ENCODE data around the gene CEP152. TPM values are rescaled to one million over a fixed set of nuclear protein-coding genes. Genes with fewer than 3 reads are reported as not detected.

CEP152 gene
- total RNA-seq, 2 donors from 2014 or later = 26.7 to 34.0 TPM

DNA sequence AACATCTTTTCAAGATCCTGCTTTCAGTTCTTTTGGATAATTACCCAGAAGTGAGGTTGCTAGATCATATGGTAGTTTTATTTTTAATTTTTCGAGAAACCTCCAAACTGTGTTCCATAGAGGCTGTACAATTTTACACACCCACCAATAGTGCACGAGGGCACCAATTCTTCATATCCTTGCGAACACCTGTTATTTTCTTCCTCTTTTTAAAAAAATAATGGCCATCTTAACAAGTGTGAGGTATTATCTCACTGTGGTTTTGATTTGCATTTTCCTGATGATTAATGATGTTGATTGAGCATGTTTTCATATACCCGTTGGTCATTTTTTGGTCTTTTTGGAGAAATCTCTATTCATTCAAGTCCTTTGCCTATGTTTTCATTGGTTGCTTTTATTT, 17.6 kb upstream of the CEP152 start:
- Mint-ChIP-seq H3K4me3 (no peak overlapping the region), H3K9me3 (no peaks in the 10 kb centered on the region), H3K4me1 (no peaks in the 10 kb centered on the region), H3K27me3 (peaks cover 25% of the 10 kb centered on the region), H3K36me3 (ENCODE audit: low read depth) (no peaks in the 10 kb centered on the region), H3K27ac (no peak overlapping the region)
- ATAC-seq (replicated peaks) = no peak

GRCh38 chr15:48825075-48825474, 14.2 kb upstream of the CEP152 start:
- no peak for ATAC-seq (replicated peaks)
- no peak overlapping the region for H3K27ac Mint-ChIP-seq
- no peak overlapping the region for H3K4me3 Mint-ChIP-seq
- H3K4me1 Mint-ChIP-seq = no peaks in the 10 kb centered on the region
- H3K27me3 Mint-ChIP-seq = peaks cover 18% of the 10 kb centered on the region
- H3K36me3 Mint-ChIP-seq (ENCODE audit: low read depth) = no peaks in the 10 kb centered on the region
- no peaks in the 10 kb centered on the region for H3K9me3 Mint-ChIP-seq

DNA sequence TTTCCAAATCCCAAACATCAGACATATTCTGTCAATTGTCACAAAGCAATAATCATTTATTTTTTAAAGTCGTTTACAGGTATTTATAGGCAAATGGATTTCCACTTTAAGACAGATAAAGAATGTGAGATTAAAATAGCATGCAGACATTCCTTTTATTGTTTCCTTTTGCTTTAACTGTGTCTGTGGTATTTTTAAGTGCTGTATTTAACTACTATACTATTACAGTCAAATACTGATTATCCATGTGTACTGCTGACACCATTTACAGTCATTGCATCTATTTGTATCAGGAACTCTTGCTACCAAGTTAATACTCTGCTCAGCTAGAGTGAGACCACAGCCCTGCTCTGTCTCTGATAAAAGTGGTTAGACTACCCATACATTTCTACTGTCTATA, 12.8 kb upstream of the CEP152 start:
- no peak for ATAC-seq (replicated peaks)
- Mint-ChIP-seq H3K27me3 (peaks cover 11% of the 10 kb centered on the region), H3K36me3 (ENCODE audit: low read depth) (no peaks in the 10 kb centered on the region), H3K9me3 (no peaks in the 10 kb centered on the region), H3K4me3 (no peak overlapping the region), H3K4me1 (no peaks in the 10 kb centered on the region), H3K27ac (no peak overlapping the region)

- H3K27ac Mint-ChIP-seq = no peak overlapping the region
- ATAC-seq (replicated peaks) = no peak
- H3K4me3 Mint-ChIP-seq = no peak overlapping the region
- H3K4me1 Mint-ChIP-seq = no peaks in the 10 kb centered on the region
- no peaks in the 10 kb centered on the region for H3K9me3 Mint-ChIP-seq
- no peaks in the 10 kb centered on the region for H3K36me3 Mint-ChIP-seq (ENCODE audit: low read depth)
- H3K27me3 Mint-ChIP-seq = peaks cover 11% of the 10 kb centered on the region
Observed at GRCh38 chr15:48823237-48823636, 12.4 kb upstream of the CEP152 start.

DNA sequence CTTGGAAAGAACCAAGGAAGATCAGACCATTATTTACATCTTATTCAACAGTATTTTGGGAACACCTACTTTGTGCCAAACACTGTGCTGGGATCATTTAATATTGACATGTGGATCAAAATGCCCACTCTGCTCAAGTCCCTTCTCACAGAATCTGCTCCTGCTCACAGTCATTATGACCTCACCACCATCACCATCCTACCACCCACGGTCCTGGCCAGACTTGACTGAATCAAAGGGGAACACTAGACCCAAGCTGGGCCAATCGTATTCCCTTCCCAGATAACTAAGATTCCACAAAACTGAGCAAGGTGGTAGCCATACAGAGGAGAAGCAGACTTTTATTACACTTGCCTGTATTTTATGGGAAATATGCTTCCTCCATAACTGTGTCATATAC, 3.4 kb upstream of the CEP152 start:
- H3K27me3 Mint-ChIP-seq = peaks cover 11% of the 10 kb centered on the region
- H3K36me3 Mint-ChIP-seq (ENCODE audit: low read depth) = peaks cover 6% of the 10 kb centered on the region
- no peak for ATAC-seq (replicated peaks)
- no peaks in the 10 kb centered on the region for H3K9me3 Mint-ChIP-seq
- no peak overlapping the region for H3K27ac Mint-ChIP-seq
- no peak overlapping the region for H3K4me3 Mint-ChIP-seq
- H3K4me1 Mint-ChIP-seq = peaks cover 12% of the 10 kb centered on the region

DNA sequence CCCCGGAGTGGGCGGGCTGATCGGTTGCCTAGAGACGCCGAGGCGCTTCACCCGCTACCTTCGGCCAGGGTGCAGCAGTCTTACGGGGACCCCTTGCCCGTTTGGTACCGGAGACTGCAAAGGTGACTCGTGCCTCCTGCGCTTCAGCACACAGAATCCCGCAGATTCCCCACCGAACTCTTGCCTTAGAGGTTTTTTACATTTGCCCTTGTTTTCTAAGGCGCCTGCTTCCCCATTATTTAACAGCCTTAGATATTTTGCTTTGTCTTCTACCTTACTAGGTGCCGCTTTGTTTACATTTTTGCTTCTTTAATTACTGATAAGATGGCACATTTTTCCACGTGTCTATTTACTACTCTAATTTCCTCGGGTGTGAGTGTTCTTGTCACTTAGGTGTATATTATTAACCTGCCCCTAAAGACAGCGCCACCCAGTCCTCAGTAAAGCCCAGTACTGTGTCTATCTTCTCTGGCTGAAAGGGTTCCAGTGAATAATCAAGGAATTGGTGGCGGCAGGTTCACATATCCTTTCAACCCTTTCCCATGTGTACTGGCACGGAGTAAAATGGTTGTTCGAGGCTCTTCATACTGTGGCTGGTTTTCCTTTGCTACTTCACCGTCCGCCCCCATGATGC, 573 bp upstream of the CEP152 start:
- Mint-ChIP-seq H3K27me3 (peaks cover 8% of the 10 kb centered on the region), H3K27ac (peak overlapping the region; percentile 96), H3K4me1 (peaks cover 24% of the 10 kb centered on the region), H3K4me3 (peak overlapping the region; percentile 99), H3K36me3 (ENCODE audit: low read depth) (peaks cover 6% of the 10 kb centered on the region), H3K9me3 (no peaks in the 10 kb centered on the region)
- no peak for ATAC-seq (replicated peaks)

- ATAC-seq (replicated peaks) = no peak
- Mint-ChIP-seq H3K27ac (no peak overlapping the region), H3K27me3 (no peaks in the 10 kb centered on the region), H3K4me3 (no peak overlapping the region), H3K4me1 (peaks cover 31% of the 10 kb centered on the region), H3K9me3 (no peaks in the 10 kb centered on the region), H3K36me3 (ENCODE audit: low read depth) (peaks cover 43% of the 10 kb centered on the region)
Observed at GRCh38 chr15:48806151-48806550, 4.7 kb downstream of the CEP152 start.

DNA sequence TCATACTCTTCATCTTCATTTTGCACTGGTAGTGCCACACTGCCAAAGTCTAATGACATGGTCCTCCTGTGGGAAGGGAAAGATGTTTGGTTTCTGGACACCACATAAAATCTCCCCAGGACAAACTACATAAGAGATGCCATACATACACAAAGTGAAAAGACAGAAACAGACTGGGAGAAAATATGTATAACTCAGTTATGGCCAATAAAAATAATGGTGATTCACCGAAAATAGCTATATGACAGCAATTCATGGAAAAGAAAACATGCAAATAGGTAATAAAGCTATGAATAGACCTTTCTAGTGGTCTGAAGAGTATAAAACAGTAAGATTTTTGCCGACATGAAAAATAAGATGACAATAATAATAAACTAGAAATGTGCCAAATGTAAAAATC, 5.3 kb downstream of the CEP152 start:
- no peak for ATAC-seq (replicated peaks)
- no peaks in the 10 kb centered on the region for H3K9me3 Mint-ChIP-seq
- no peak overlapping the region for H3K4me3 Mint-ChIP-seq
- peaks cover 42% of the 10 kb centered on the region for H3K36me3 Mint-ChIP-seq (ENCODE audit: low read depth)
- H3K27me3 Mint-ChIP-seq = no peaks in the 10 kb centered on the region
- H3K4me1 Mint-ChIP-seq = peaks cover 31% of the 10 kb centered on the region
- no peak overlapping the region for H3K27ac Mint-ChIP-seq

GRCh38 chr15:48803877-48804276, 7.0 kb downstream of the CEP152 start:
- Mint-ChIP-seq H3K9me3 (no peaks in the 10 kb centered on the region), H3K27ac (no peak overlapping the region), H3K36me3 (ENCODE audit: low read depth) (peaks cover 37% of the 10 kb centered on the region), H3K4me1 (peaks cover 22% of the 10 kb centered on the region), H3K27me3 (no peaks in the 10 kb centered on the region), H3K4me3 (no peak overlapping the region)
- ATAC-seq (replicated peaks) = no peak

- Mint-ChIP-seq H3K9me3 (no peaks in the 10 kb centered on the region), H3K27me3 (no peaks in the 10 kb centered on the region), H3K36me3 (ENCODE audit: low read depth) (peaks cover 40% of the 10 kb centered on the region), H3K27ac (no peak overlapping the region), H3K4me3 (no peak overlapping the region), H3K4me1 (peaks cover 21% of the 10 kb centered on the region)
- ATAC-seq (replicated peaks) = peak; percentile 98
Observed at GRCh38 chr15:48802867-48803266, 8.0 kb downstream of the CEP152 start.

- ATAC-seq (replicated peaks) = peak; percentile 71
- Mint-ChIP-seq H3K27ac (no peak overlapping the region), H3K9me3 (no peaks in the 10 kb centered on the region), H3K36me3 (ENCODE audit: low read depth) (peaks cover 46% of the 10 kb centered on the region), H3K27me3 (no peaks in the 10 kb centered on the region), H3K4me3 (no peak overlapping the region), H3K4me1 (peaks cover 21% of the 10 kb centered on the region)
Observed at GRCh38 chr15:48802257-48802656, 8.6 kb downstream of the CEP152 start.

DNA sequence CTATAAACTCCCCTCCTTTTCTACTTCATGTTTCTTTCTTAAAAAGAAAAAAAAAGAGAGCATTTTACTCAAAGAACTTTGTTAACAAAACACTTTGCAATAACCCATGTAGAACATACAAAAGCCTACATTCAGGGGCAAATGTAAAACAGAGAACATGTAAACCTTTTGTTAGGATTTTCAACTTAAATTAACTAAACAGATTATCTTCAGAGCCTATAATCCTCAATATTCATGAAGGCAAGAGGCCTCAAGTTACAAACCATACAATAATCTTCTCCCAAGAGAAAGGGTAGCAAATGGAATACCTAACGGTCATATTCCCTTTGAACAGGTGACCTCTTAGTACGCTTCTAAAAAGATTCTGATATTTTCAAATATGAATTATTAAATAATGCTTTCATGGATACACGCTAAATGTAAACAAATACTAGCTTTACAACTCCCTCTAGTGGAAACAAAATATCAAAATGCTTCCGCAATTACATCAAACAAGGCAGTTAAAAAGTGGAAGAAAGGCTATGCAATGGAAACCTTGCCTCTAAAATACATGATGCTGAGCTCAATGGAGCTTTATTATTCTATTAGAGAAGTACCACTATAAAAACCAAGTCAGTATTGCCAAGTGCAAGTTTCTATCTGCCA, 9.9 kb downstream of the CEP152 start:
- Mint-ChIP-seq H3K27ac (no peak overlapping the region), H3K27me3 (no peaks in the 10 kb centered on the region), H3K9me3 (no peaks in the 10 kb centered on the region), H3K36me3 (ENCODE audit: low read depth) (peaks cover 59% of the 10 kb centered on the region), H3K4me3 (no peak overlapping the region), H3K4me1 (peaks cover 12% of the 10 kb centered on the region)
- ATAC-seq (replicated peaks) = no peak

DNA sequence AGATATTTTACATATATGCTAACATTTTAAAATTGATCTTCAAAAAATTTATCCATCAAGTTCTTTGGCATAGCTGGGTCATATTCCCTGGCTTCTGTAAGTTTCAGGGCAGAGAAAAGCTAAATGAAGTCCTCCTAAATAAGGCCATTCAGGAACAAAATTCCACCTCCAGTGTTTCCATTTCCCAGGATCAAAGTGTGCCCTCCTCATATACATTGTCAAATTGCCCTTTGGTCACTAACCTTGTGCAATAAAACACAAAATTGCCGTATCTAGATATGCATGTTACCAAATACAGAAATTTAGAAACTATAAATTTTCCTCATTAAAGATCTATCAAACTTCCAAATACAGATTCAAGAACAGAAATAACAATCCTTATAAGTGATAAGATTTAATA, 10.6 kb downstream of the CEP152 start:
- H3K27ac Mint-ChIP-seq = no peak overlapping the region
- no peaks in the 10 kb centered on the region for H3K27me3 Mint-ChIP-seq
- peaks cover 58% of the 10 kb centered on the region for H3K36me3 Mint-ChIP-seq (ENCODE audit: low read depth)
- H3K4me3 Mint-ChIP-seq = no peak overlapping the region
- no peak for ATAC-seq (replicated peaks)
- peaks cover 12% of the 10 kb centered on the region for H3K4me1 Mint-ChIP-seq
- no peaks in the 10 kb centered on the region for H3K9me3 Mint-ChIP-seq

GRCh38 chr15:48798319-48798718, 12.6 kb downstream of the CEP152 start:
- Mint-ChIP-seq H3K4me1 (peaks cover 14% of the 10 kb centered on the region), H3K36me3 (ENCODE audit: low read depth) (peaks cover 55% of the 10 kb centered on the region), H3K4me3 (no peak overlapping the region), H3K9me3 (no peaks in the 10 kb centered on the region), H3K27ac (no peak overlapping the region), H3K27me3 (no peaks in the 10 kb centered on the region)
- ATAC-seq (replicated peaks) = no peak

DNA sequence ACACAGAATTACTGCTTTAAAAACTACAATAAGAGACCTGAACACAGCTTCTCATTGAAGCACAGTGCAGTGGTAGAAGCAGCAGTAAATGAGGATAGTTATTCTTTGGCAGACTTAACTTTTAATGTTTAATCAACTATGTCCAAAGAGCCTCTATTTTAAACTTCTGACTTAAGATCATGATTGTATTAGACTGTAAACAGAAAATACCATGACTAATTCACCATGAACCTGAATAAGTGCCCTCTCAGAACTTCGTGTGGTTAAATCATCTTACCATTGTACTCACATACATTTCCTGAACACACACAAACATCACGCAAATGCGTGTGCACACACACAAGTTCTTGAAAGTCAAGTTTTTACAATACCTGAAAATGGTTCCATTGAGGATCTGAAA, 13.9 kb downstream of the CEP152 start:
- H3K27me3 Mint-ChIP-seq = no peaks in the 10 kb centered on the region
- H3K4me3 Mint-ChIP-seq = peak overlapping the region; percentile 11
- H3K27ac Mint-ChIP-seq = no peak overlapping the region
- ATAC-seq (replicated peaks) = peak; percentile 74
- H3K36me3 Mint-ChIP-seq (ENCODE audit: low read depth) = peaks cover 57% of the 10 kb centered on the region
- H3K9me3 Mint-ChIP-seq = no peaks in the 10 kb centered on the region
- peaks cover 5% of the 10 kb centered on the region for H3K4me1 Mint-ChIP-seq

All from activated T-helper 17 cell treated with anti-CD3 and anti-CD28 coated beads, Interleukin-2, amount 50 U/mL, for 72 hours (primary cell).